ENCODE data around the gene PBX3.

Gene PBX3

DNA sequence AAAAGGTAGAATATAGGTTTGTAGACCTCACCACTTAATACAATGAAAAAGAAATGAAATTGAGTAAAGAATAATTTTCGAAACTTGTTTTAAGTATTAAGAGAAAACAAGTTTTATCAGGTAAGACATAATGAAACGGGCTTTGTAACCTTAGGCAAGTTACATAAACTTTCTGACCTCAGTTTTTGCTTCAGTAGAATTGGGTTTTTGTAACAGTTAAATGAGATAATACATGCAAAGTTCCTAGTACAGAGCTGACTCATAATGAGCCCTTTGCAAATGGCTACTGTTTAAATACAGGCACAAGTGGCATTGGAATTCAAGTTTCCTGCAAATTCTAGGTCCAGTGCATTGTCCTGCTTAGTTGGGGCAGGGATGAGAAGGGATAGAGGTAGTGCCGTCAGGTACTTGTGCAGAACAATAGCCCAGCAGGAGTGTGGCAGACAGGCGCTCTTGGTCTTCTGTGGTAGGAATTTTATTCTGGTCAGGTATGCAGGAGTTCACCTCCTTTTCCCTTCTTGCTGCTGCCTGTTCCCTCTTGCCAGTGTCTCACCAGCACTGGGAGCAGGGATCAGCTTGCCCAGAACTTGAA is 203.8 kb downstream of the PBX3 start:
- Mint-ChIP-seq H3K4me3 (no peak overlapping the region), H3K27me3 (ENCODE audit: low read depth, poor library complexity) (peaks cover 9% of the 10 kb centered on the region), H3K36me3 (ENCODE audit: low read depth) (peaks cover 11% of the 10 kb centered on the region), H3K4me1 (no peaks in the 10 kb centered on the region), H3K27ac (no peak overlapping the region), H3K9me3 (peaks cover 11% of the 10 kb centered on the region)
- no peak for DNase-seq
- TF ChIP-seq, protein P1, sequence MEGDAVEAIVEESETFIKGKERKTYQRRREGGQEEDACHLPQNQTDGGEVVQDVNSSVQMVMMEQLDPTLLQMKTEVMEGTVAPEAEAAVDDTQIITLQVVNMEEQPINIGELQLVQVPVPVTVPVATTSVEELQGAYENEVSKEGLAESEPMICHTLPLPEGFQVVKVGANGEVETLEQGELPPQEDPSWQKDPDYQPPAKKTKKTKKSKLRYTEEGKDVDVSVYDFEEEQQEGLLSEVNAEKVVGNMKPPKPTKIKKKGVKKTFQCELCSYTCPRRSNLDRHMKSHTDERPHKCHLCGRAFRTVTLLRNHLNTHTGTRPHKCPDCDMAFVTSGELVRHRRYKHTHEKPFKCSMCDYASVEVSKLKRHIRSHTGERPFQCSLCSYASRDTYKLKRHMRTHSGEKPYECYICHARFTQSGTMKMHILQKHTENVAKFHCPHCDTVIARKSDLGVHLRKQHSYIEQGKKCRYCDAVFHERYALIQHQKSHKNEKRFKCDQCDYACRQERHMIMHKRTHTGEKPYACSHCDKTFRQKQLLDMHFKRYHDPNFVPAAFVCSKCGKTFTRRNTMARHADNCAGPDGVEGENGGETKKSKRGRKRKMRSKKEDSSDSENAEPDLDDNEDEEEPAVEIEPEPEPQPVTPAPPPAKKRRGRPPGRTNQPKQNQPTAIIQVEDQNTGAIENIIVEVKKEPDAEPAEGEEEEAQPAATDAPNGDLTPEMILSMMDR (IDR thresholded peaks at IDR 0.05) = no peak

DNA sequence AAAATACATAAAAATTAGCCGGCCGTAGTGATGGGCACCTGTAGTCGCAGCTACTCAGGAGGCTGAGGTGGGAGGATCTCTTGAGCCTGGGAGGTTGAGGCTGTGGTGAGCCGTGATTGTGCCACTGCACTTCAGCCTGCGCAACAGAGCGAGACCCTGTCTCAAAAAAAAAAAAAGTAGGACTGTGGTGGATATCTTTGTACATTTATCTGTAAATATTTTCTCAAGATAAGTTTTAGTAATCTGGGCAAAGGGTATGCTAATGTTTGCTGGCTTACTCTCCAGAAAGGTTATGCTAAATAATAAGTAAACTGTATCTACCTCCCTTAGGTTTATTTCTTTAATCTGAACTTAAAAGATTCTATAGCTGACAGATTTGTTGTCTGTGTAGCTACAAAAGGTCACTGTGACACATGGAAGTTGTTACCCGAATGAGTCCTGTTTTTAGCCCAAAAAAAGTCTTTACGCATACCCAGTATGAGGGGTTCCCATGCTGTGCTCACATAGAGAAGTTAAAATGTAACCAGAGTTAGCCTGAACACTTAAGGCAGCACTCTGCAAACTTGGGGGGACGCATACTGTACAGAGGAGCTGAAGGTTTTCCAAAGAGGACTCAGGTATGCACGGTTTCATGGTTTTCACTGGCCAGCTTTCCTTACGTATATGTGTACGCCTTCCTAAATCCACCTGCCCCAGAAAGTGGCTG is 206.3 kb downstream of the PBX3 start:
- peaks cover 13% of the 10 kb centered on the region for H3K27me3 Mint-ChIP-seq (ENCODE audit: low read depth, poor library complexity)
- no peaks in the 10 kb centered on the region for H3K9me3 Mint-ChIP-seq
- no peak overlapping the region for H3K4me3 Mint-ChIP-seq
- TF ChIP-seq, protein P1 (IDR thresholded peaks at IDR 0.05) = no peak
- no peaks in the 10 kb centered on the region for H3K4me1 Mint-ChIP-seq
- no peak overlapping the region for H3K27ac Mint-ChIP-seq
- no peak for DNase-seq
- no peaks in the 10 kb centered on the region for H3K36me3 Mint-ChIP-seq (ENCODE audit: low read depth)

DNA sequence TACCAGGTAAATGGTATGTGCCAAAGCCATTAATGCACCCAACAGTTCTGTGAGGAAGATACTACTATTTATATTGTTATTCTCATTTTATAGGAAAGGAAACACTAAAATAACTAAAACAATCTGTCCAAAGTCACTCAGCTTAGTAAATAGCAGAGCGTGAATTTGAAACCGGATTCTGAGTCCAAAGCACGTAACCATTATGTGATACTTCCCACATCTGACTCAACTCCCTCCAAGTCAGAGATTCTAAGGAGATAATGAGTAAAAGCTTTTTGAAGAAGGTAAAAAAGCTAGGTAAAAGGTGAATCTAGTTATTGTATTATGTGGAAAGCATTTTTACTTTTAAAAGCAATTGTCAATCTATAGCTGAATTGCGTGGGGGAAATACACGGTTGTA is 208.9 kb downstream of the PBX3 start:
- TF ChIP-seq, protein P1 (IDR thresholded peaks at IDR 0.05) = no peak
- Mint-ChIP-seq H3K9me3 (no peaks in the 10 kb centered on the region), H3K4me1 (peaks cover 8% of the 10 kb centered on the region), H3K27me3 (ENCODE audit: low read depth, poor library complexity) (peaks cover 13% of the 10 kb centered on the region), H3K36me3 (ENCODE audit: low read depth) (no peaks in the 10 kb centered on the region), H3K27ac (no peak overlapping the region), H3K4me3 (no peak overlapping the region)
- DNase-seq = no peak

DNA sequence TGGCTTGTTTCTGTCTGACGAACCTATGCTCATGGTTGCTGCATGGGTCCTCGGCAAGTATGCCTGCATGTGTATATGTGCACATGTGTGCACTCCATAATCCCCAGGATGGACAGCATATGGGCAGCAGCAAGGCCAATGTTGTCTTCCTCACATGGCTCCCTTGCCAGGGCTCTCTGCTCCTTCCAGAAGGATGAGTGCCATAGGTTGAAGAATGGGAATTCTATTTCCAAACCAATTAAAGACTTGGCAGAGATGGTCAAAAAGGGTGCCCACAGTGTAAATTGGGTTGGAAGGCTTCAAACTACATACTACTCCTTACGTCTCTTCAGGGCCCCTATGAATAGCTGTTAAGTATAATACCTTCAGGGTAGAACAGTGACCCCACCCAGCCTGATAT is 212.1 kb downstream of the PBX3 start:
- DNase-seq = no peak
- Mint-ChIP-seq H3K27ac (no peak overlapping the region), H3K4me1 (peaks cover 23% of the 10 kb centered on the region), H3K9me3 (no peaks in the 10 kb centered on the region), H3K36me3 (ENCODE audit: low read depth) (peaks cover 9% of the 10 kb centered on the region), H3K4me3 (no peak overlapping the region), H3K27me3 (ENCODE audit: low read depth, poor library complexity) (peaks cover 3% of the 10 kb centered on the region)
- TF ChIP-seq, protein P1 (IDR thresholded peaks at IDR 0.05) = no peak

DNA sequence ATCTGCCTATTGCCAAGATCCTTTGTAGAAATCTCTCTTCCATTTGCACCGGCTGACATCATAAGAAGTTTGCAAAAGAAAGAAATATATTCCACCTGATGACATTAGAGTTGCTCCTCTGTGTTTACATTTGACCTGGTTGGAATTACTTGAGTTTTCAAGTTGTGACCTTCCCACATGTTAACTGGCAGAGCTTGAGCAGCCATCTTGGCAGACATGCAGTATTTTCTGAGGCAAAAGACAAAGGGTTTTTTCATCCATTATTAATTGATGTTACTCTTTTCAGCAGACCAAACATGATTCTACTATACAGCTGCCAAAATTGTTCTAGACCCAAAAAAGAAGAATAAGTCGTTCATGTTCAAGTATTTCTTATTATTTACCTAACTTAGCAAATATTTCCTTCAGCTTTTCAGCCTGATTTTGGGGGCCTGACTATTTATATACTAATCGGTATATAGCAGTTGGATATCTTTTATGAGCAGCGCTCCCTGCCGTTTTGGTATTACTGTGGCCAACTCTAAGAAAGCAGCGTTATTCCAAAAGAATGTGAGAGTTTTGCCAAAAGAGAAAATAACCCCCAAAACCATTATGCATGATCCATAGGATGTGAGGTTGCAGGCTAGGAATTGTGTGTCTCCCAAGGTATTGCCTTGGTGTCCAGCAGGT is 212.9 kb downstream of the PBX3 start:
- Mint-ChIP-seq H3K27me3 (ENCODE audit: low read depth, poor library complexity) (peaks cover 3% of the 10 kb centered on the region), H3K27ac (no peak overlapping the region), H3K4me3 (no peak overlapping the region), H3K36me3 (ENCODE audit: low read depth) (peaks cover 9% of the 10 kb centered on the region), H3K9me3 (no peaks in the 10 kb centered on the region), H3K4me1 (peaks cover 30% of the 10 kb centered on the region)
- TF ChIP-seq, protein P1 (IDR thresholded peaks at IDR 0.05) = no peak
- no peak for DNase-seq

Data from nephron progenitor cell (in vitro differentiated cells).